Hippocampal formation (tissue), 2 donors: Measurements from ENCODE around the gene STXBP1.
A peak's percentile ranks its signal among the peaks of the same experiment; 100 is the strongest.

Experiments used
- DNase-seq, 2 donors: peaks; one replicate each; lab custom pipeline; 2025; lab: John Stamatoyannopoulos, UW

STXBP1 gene

GRCh38 chr9:127654619-127655018 is 42.5 kb downstream of the STXBP1 start:
- DNase-seq, result no peak

DNA sequence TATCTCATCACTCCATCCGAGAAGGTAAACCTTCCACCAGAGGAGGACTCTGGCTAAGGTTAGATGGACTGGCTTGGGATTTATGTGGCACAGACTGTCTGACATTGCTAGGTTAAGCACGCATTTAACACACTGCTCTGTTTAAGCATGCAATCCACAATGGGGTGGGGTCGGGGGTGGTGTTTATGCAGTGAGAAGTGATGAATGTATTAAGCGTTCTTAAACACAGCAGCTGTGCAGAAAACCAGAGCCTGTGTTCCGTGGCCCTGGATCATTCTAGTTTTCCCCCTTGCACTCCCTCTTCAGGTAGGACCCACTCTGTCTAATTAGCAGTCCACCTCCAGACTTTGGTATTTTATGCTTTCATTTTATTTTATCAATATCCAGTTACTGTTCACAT is 46.4 kb downstream of the STXBP1 start:
- DNase-seq, result no peak

DNA sequence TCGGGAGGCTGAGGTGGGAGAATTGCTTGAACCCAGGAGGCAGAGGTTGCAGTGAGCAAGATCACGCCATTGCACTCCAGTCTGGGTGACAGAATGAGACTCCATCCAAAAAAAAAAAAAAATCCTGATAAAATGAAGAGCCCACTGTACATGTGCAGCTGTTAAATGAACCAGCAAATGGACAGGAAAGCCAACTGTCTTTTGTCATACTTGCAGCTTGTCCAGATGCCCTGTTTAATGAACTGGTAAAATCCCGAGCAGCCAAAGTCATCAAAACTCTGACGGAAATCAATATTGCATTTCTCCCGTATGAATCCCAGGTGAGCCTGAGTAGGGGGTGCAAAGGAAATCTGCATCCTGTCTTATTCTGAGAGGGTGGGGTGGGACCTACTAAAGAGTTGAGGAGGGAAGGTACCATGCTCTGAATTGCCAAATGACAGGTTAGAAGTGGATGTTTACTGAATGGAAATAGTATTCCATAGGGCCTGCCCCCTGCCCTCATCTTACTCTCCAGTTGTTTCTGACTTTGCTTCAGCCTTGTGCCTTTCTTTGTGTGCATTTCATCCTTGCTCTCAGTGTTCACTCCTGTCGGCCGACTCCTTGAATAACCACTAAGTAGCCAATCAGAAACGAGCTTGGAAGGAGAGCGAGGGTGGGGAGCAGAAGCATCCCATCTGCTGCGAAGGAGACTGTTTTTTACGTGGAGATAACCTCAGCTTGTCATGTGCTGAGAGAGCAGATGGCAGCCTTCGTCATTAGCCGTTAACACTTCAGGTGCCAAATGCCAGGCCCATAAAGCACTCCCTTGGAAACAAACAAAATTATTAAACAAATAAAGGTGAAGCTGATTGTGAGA is 49.0 kb downstream of the STXBP1 start:
- DNase-seq, result peak in 1 of 2 donors; percentile 49

DNA sequence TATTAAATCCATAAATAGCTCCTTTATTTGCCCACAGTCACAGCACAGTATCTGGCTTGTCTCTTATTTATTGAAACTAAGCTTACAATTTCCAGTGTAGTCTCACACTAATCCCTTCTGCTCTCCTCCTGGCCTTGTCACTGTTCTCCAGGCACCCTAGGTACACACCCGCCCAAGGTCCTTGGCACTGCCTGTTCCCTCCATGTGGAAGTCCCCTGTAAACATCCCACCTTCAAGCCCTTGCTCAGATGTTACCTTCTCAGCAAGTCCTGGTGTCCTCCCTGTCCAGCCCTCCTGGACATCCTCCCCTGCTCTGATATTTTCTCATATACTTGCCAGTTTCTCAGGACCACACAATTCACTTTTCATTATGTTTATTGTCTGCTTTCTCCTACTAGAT is 50.5 kb downstream of the STXBP1 start:
- no peak for DNase-seq

GRCh38 chr9:127664324-127664677 is 52.2 kb downstream of the STXBP1 start:
- DNase-seq, result no peak

- DNase-seq, result peak in 1 of 2 donors; percentile 9
Observed at GRCh38 chr9:127664678-127665507, 52.8 kb downstream of the STXBP1 start.

DNA sequence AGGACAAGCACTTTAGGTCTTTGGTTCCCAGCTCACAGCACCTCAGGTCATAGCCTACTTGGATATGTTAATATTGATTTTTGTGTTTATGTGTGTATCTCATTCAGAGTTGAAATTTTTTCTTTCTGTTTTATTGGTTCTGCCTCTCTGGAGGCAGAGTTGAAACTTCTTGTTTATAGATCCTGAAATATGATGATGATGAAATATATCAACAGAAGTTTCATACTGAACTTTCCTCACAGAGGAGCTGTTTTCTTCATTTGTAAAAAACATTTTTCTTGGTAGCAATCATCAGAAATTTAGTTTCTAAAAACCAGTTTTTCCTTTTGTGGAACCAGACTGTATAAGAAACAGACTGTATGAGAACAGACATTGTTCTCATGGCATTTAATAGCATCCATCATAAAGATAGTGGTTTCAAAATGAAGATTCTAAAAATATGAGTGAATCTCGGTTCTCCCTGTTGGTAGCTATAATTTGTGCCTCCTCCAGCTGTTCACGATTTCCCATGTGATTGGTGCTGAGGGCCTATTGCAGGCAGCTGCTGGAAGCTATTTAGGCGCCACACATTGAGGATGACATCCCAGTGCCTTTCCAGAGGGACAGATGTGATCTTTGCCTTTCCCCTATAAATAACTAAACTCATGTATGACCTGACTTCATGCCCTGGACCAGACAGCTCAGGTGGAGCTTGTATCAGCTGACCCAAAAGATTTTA is 55.2 kb downstream of the STXBP1 start:
- no peak for DNase-seq

DNA sequence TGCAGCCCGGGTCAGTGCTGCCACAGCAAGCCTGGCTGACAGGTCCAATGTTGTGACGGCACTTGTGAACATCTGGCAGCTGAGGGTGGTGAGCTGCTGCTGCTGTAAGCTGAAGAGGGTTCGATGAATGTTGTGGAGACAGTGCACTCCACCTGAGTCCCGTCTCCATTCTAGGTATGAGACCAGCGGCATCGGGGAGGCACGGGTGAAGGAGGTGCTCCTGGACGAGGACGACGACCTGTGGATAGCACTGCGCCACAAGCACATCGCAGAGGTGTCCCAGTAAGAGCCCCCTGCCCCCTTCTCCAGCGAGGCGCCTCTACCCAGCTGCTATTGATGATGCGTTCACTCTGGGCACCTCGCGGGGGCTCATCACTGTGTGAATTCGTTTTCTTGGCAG is 55.8 kb downstream of the STXBP1 start:
- DNase-seq, result no peak

- DNase-seq, result no peak
Observed at GRCh38 chr9:127673234-127673633, 61.2 kb downstream of the STXBP1 start.

DNA sequence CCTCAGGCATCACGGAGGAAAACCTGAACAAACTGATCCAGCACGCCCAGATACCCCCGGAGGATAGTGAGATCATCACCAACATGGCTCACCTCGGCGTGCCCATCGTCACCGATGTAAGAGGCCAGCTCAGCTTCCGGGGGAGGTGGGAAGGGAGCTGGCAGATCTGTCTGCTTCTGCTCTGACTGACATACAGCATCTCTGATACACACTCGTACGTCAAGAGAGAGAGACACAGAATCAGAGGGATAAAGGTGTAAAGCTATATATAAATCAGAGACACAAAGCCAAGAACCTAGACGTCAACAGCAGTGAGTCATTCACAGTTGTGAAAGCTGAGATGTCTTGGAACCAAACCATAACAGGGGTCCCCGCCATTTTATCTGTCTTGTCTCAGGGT is 64.6 kb downstream of the STXBP1 start:
- DNase-seq, result no peak

GRCh38 chr9:127679506-127679905 is 67.4 kb downstream of the STXBP1 start:
- DNase-seq, result peak in 1 of 2 donors; percentile 32

GRCh38 chr9:127680226-127680625 is 68.1 kb downstream of the STXBP1 start:
- no peak for DNase-seq

GRCh38 chr9:127680846-127681245 is 68.8 kb downstream of the STXBP1 start:
- no peak for DNase-seq

DNA sequence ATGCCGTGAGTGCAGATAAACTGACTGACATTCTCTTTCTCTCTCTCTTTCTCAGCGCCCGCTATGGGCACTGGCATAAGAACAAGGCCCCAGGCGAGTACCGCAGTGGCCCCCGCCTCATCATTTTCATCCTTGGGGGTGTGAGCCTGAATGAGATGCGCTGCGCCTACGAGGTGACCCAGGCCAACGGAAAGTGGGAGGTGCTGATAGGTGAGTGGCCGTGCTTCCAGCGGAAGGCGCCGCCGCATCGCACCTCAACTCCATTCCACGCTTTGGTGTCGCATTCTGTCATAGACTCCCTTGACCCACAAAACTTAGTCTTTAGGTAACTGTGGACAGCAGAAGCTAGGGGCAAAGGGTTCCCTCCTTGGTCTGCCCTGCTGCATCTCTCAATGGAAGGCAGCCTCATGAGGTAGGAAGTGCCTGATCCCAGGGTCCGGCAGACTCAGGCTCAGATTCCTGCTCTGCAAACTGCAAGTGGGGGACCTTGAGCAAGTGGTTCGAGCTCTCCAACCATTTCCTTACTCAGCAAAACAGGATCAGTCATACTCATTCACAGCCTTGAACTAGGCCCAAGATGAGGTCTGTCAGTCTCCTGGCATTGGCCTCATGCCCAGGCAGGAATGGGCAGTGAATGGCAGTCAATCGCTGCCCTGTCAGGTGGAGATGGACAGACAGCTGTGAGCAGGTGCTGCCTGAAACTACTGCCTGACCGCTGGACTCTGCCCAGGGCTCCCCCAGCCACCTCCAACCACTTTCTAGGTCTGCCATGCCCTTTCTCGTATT is 70.5 kb downstream of the STXBP1 start:
- no peak for DNase-seq

DNA sequence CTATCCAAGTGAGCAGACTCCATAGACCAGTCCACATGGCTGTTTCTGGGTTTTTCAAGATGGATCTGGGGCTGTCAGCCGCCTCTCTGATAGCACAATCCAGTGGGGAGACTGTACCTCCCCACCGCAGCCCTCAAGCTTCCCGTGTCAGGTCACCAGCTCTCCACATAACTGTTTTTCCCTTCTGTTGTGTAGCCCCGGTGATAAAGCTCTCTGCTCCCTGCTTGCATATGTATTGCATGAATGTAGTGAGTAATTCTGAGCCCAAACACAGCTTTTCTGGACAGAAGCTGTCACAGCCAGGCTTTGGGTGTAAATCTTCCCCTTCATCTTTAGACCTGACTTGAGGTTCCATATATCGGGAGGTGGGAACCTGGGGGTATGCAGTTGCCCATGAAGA is 71.6 kb downstream of the STXBP1 start:
- no peak for DNase-seq

GRCh38 chr9:127684576-127684975 is 72.5 kb downstream of the STXBP1 start:
- DNase-seq, result no peak

DNA sequence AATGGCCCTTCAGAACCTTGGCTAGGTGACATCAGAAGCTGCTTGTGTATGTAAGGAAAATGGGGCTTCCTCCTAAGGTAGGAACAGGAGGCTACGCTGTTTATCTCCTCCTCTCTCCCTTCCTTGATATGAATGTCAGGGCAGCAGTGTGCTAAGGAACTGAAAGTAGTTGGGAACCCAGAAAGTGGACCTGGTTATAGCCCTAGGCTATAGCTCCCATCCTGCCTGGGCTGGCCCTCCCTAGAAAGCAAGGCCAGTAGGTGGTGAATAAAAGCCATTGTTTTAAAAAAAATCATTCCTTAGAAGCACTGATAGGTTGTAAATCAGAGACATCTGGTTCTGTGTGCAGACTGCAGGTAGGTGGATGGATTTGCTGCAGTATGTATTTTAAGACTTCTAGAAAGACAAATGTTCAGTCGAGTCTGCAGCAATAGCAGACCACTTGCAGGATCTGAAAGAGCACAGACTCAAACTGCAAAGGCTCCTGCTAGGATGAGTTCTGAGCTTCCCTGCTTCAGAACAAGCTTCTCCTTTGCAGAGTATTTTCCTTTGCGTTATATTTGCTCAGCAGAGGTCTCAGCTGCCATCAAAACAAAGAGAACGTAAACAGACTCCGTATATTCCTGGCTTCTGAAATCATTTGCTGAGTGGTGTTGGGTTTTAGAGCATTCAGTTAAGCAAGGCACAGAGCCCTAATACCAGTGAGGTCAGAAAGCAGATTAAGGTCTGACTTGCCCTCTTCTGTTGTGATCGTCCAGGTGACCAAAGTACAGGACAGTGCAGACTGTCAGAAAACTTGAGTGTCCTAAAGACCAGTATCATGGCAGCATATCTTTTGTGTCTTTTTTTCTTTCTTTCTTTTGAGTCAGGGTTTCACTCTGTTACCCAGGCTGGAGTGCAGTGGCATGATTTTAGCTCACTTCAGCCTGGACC is 74.7 kb downstream of the STXBP1 start:
- DNase-seq, result no peak

DNA sequence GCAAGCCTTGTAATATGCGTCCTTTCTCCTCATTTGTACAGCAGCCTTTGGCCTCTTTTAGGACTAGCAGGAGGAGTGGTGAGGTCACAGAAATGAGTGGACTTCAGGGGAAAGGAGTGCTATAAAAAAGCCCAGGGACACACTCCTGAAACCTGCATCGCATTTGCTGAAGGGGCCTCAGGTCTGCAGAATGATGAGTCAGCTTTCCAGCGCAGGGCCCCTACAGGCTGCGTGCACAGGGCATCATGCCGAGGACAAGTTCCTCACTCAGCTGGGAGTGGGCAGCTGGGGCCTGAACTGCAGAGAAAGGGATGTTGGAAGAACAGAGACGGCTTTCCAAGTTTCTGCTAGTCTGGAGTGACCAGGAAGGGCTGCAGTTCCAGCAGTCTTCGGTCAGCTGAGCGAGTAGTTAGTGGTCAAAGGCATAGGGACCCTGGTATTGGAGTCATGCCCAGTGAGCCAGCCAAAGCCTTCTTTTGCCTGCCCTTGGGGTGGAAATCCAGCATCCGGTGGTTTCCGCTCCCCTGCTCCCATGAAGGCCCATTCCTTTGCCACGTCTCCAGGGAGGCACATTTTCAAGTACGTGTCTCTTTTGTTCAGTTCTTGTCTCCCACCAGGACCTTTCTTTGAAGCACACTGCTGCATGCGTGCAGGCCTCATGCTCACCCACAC is 77.4 kb downstream of the STXBP1 start:
- DNase-seq, result no peak

GRCh38 chr9:127690735-127691134 is 78.7 kb downstream of the STXBP1 start:
- DNase-seq, result no peak

- no peak for DNase-seq
Observed at GRCh38 chr9:127692071-127692470, 80.0 kb downstream of the STXBP1 start.
